OCI-LY7 (cell line): ENCODE measurements around the gene TMEM200A.

Source experiments
- CTCF ChIP-seq: fragments of 200-600 bp; sonication (generic); conservative IDR thresholded peaks from 2 replicates; pipeline ENCODE4 v1.5.1; 2014; ENCODE audit warnings: mild to moderate bottlenecking, antibody characterized with exemption, low read length, moderate library complexity, mixed read lengths
- EZH2phosphoT487 ChIP-seq: fragments of 200-600 bp; sonication (generic); IDR thresholded peaks from 2 replicates; pipeline ENCODE4 v1.6.1; 2018; ENCODE audit warnings: low read depth, borderline replicate concordance, mild to moderate bottlenecking, mixed run types, antibody characterized with exemption, low read length, moderate library complexity, mixed read lengths

- TF ChIP-seq CTCF = no peak
- TF ChIP-seq EZH2phosphoT487 = no peak
Measured at GRCh38 chr6:130434174-130434873, 68.5 kb downstream of the TMEM200A start.
